ENCODE measurements around the gene ZBTB7C.

Gene ZBTB7C

GRCh38 chr18:48159816-48160215 is 249.4 kb downstream of the ZBTB7C start:
- no peak for DNase-seq

DNA sequence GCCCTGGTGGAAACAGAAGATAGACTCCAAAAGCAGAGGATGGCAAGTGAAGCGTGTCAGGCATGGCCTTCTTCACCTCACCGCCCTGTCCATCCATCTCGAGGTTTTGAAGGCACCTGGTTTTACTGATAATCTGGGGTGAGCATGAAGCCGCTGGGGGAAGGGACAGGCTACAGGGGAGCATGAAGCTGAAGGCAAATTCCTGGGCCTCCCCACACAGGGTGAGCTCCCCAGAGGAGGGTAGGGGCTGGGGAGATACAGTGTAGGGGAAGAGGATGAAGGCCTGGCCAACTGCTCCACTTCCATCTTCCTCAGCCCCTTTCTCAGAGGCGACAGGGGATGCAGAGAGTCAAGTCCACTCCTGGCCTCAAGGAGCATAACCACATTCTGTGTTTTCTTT is 250.5 kb downstream of the ZBTB7C start:
- DNase-seq = no peak

- no peak for DNase-seq
Observed at GRCh38 chr18:48157956-48158355, 251.2 kb downstream of the ZBTB7C start.

DNA sequence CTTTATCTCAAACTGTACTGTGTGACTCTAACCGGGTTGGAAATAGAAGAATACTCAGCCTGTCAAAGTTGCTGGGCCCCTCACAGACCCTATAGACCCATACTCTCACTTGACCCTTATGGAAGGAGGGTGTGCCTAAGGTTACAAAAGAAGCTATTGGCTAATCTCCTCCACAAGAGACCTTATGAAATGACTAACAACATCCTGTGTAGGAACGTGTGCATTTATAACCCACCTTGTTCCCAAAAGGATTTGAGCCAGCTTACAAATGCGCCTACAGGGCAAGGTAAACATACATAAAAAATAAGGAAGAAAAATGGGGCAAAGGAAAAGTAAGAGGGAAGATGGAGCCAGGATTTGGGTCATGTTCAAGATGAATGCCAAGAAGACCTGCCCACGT is 253.3 kb downstream of the ZBTB7C start:
- no peak for DNase-seq

- DNase-seq = no peak
Observed at GRCh38 chr18:48154828-48155227, 254.4 kb downstream of the ZBTB7C start.

DNA sequence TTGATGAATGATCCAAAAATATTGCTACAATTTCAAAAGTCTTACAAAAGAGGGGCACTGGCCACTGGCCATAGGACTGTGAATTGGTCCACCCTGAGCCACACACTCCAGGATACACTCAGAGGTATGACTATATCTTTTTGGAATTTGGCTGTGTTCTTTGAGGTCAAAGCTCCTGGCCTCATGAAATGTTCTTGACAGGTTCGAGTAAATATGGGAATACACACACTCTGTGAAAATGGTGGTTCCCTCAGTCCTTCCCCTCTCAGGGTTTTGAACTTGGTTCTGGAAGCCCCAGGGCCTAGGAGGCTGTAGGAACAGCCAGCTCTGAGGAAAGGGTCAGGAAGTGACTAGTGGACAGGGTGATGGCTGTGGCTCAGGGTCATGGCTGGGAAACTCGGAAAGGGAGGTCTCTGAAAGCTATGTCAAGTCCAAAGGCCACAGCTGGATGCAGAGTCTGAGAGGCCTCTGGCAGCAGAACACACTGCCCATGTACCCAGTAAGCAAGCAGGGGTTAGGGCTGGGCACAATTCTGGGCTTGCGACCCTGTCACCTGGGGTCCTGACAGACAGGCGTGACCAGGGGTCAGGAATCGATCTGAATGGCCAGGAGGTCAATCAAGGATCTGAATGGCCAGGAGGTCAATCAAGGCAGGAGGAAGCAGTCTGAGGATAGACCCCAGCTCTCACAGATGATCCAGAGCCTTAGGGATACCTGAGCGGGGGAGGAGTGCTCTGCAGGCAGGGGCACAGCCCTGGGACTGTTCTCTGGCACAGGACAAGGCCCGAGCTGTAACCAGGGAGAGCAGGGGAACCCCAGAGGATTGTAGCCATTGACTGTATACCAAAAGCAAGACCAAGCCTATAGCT is 255.3 kb downstream of the ZBTB7C start:
- no peak for DNase-seq

DNA sequence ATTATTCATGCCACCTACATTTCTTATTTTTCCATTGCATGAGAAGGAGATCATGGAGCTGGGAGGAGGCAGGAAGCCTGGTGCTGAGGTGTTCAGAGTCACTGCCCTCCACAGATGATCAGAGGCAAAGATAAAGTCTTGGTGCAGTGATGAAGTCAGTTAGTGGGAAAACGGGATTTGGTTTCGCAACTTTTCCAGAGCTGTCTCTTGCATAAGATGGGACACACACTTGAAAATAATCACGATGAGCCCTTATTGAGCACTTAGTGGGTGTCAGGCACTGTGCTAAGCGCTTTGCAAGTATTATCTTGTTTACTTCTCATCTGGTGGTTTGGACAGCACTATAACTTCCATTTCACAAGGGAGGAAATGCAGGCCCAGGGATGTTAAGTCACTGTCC is 256.6 kb downstream of the ZBTB7C start:
- DNase-seq = no peak

DNA sequence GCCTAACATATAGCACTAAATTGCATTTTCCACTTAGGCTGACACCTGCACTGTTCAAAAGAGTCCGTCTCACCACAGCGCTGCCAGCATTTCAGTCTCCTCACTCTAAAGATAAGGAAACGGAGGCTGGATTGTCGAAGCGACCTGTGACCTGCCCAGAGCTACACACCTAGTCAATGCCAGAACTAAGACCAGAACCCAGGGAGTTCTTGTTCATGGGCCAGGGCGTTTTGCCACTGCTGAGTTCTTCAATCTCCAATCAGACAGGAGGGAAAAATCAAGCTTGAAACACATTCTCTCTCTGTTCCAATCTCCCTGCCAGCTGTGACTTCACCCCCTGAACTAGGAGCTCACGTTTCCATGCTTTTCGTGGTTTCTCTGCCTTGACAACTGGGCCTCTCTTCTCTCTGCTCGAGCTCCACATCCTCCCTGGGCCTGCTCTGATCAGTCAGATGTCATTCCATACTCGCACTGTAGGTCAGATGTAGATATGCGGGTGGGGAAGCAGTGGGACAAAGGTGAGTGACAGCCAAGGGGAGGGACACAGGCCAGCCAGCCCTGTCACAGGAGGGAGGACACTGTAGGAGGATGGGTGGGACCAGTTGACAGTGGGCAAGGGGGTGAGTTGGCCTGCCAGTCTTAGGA is 257.6 kb downstream of the ZBTB7C start:
- no peak for DNase-seq

DNA sequence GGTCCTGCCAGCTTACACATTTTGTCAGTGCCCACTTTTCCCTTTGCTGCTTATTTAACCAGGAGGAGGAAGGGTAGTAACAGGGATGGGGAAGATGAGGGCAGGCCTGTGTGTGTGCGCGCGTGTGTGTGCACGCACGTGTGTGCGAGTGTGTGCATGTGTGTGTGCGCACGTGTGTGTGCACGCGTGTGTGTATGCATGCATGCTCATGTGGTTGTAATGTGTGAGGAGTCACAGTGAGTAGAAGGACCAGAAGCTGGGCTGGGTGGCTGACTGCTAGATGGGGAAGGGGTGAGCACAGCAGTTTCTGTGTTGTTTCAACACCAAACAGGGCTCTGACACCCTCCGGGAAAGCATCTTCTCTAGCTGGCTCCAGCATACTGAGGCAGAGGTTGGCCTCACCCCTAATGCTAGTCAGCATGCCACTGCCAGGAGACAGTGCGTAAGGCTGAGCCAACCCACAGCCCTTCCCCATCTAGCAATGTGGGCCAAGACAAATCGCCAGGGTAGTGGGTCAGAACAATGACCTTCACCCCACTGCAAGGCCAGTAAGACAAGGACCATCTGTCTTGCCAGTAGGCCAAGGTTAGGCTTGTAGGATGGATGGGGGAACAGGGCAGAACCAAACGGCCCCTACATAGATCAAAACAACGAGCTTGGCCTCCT is 260.0 kb downstream of the ZBTB7C start:
- DNase-seq = no peak

- no peak for DNase-seq
Observed at GRCh38 chr18:48142994-48143393, 266.2 kb downstream of the ZBTB7C start.

- no peak for DNase-seq
Observed at GRCh38 chr18:48142353-48142752, 266.8 kb downstream of the ZBTB7C start.

GRCh38 chr18:48140731-48141130 is 268.5 kb downstream of the ZBTB7C start:
- DNase-seq = no peak

GRCh38 chr18:48139431-48140347 is 269.5 kb downstream of the ZBTB7C start:
- DNase-seq = no peak

- DNase-seq = no peak
Observed at GRCh38 chr18:48138660-48139430, 270.3 kb downstream of the ZBTB7C start.

DNA sequence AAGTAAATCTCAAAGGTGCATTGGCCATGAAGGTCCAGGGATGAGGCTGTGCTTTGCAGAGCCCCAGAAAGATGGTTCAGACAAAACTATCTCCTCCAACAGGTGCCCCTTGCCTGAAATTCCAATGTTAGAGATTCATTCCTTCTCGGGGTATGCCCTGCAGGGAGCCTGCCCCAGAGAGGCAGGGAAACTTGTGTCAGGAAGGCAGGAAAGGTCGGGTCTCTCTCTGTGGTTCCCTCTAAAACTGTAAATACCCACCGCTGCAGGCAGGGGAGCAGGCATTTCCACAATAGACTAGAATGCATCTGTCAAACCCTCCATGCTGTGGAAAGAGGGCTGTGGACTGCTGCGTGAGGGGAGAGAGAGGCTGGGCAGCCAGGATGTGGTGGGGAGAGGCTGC is 271.0 kb downstream of the ZBTB7C start:
- DNase-seq = no peak

- no peak for DNase-seq
Observed at GRCh38 chr18:48137374-48138081, 271.7 kb downstream of the ZBTB7C start.

GRCh38 chr18:48136827-48137373 is 272.3 kb downstream of the ZBTB7C start:
- no peak for DNase-seq

- no peak for DNase-seq
Observed at GRCh38 chr18:48136051-48136826, 272.9 kb downstream of the ZBTB7C start.

- no peak for DNase-seq
Observed at GRCh38 chr18:48135436-48135966, 273.7 kb downstream of the ZBTB7C start.

- DNase-seq = no peak
Observed at GRCh38 chr18:48134609-48135008, 274.6 kb downstream of the ZBTB7C start.

Measured in activated CD8-positive, alpha-beta memory T cell treated with anti-CD3 and anti-CD28 coated beads, Interleukin-2, amount 50 U/mL, for 4 hours (primary cell).